ENCODE results near the gene SLC35F5.

SLC35F5 gene

GRCh38 chr2:113686537-113686936 is 69.9 kb downstream of the SLC35F5 start:
- Histone ChIP-seq H3K36me3 (ENCODE audit: control insufficient read depth in 1 of 2, insufficient read depth in 2 of 2, low read depth in 1 of 2, low read length in 2 of 2) (no peaks in the 10 kb centered on the region), H3K23ac (ENCODE audit: low read length in 2 of 2) (no peak overlapping the region), H3K4me3 (ENCODE audit: insufficient read depth in 1 of 2, low read depth in 1 of 2, low read length in 2 of 2) (no peak overlapping the region), H3K4ac (ENCODE audit: low read depth in 1 of 2, low read length in 2 of 2) (no peak overlapping the region), H2AK5ac (ENCODE audit: low read length, severe bottlenecking) (no peak overlapping the region), H3K4me2 (ENCODE audit: low read length, poor library complexity, severe bottlenecking) (no peak overlapping the region), H3K4me1 (ENCODE audit: control insufficient read depth, insufficient read depth, low read depth, low read length) (no peaks in the 10 kb centered on the region), H3K27me3 (ENCODE audit: control insufficient read depth in 1 of 2, insufficient read depth in 1 of 2, low read length in 2 of 2) (no peaks in the 10 kb centered on the region), H2BK15ac (ENCODE audit: low read depth, poor library complexity, severe bottlenecking) (no peak overlapping the region), H3K9me3 (ENCODE audit: control insufficient read depth, low read length) (no peaks in the 10 kb centered on the region), H3K27ac (ENCODE audit: low read length, poor library complexity, severe bottlenecking) (no peak overlapping the region), H2BK12ac (ENCODE audit: low read length in 2 of 2) (no peak overlapping the region), H4K8ac (ENCODE audit: low read length) (no peak overlapping the region), H3K79me1 (replicated peaks; ENCODE audit: low read length, poor library complexity, severe bottlenecking) (no peaks in the 10 kb centered on the region), H2BK5ac (ENCODE audit: low read depth, low read length, poor library complexity, severe bottlenecking) (no peak overlapping the region), H3K14ac (ENCODE audit: low read length in 2 of 2) (no peak overlapping the region), H2AFZ (ENCODE audit: low read depth, low read length) (no peak overlapping the region), H4K91ac (ENCODE audit: low read length) (no peak overlapping the region), H2BK120ac (ENCODE audit: low read depth, low read length) (no peak overlapping the region), H3K9ac (ENCODE audit: low read length) (no peak overlapping the region), H3K18ac (ENCODE audit: low read depth in 1 of 2, low read length in 2 of 2) (no peak overlapping the region)
- no CpG with 5 or more reads among the region's 2 CpGs for WGBS
- no peak for DNase-seq

DNA sequence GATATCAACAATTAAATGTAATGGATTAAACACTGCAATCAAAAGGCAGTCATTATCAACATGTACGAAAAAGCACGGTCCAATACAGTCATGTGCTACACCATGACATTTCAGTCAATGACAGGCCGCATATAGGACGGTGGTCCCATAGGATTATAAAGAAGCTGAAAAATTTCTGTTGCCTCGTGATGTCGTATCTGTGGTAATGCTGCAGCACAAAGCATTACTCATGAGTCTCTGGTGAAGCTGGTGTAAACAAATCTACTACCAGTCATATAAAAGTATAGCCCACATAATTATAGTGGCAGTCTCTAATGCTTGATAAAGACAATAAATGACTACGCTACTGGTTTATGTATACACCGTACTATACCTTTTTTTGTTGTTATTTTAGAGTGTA is 71.0 kb downstream of the SLC35F5 start:
- H2AK5ac ChIP-seq (ENCODE audit: low read length, severe bottlenecking), result no peak overlapping the region
- no peaks in the 10 kb centered on the region for H3K79me1 ChIP-seq (replicated peaks; ENCODE audit: low read length, poor library complexity, severe bottlenecking)
- H4K8ac ChIP-seq (ENCODE audit: low read length), result no peak overlapping the region
- H3K27ac ChIP-seq (ENCODE audit: low read length, poor library complexity, severe bottlenecking), result no peak overlapping the region
- no peaks in the 10 kb centered on the region for H3K36me3 ChIP-seq (ENCODE audit: control insufficient read depth in 1 of 2, insufficient read depth in 2 of 2, low read depth in 1 of 2, low read length in 2 of 2)
- no peak overlapping the region for H3K4me2 ChIP-seq (ENCODE audit: low read length, poor library complexity, severe bottlenecking)
- no peak overlapping the region for H3K14ac ChIP-seq (ENCODE audit: low read length in 2 of 2)
- H3K27me3 ChIP-seq (ENCODE audit: control insufficient read depth in 1 of 2, insufficient read depth in 1 of 2, low read length in 2 of 2), result no peaks in the 10 kb centered on the region
- peak; percentile 61 for DNase-seq
- H3K18ac ChIP-seq (ENCODE audit: low read depth in 1 of 2, low read length in 2 of 2), result no peak overlapping the region
- no peak overlapping the region for H3K9ac ChIP-seq (ENCODE audit: low read length)
- no peak overlapping the region for H3K23ac ChIP-seq (ENCODE audit: low read length in 2 of 2)
- H2BK12ac ChIP-seq (ENCODE audit: low read length in 2 of 2), result no peak overlapping the region
- no peak overlapping the region for H3K4ac ChIP-seq (ENCODE audit: low read depth in 1 of 2, low read length in 2 of 2)
- H2AFZ ChIP-seq (ENCODE audit: low read depth, low read length), result no peak overlapping the region
- H3K4me3 ChIP-seq (ENCODE audit: insufficient read depth in 1 of 2, low read depth in 1 of 2, low read length in 2 of 2), result no peak overlapping the region
- H2BK5ac ChIP-seq (ENCODE audit: low read depth, low read length, poor library complexity, severe bottlenecking), result no peak overlapping the region
- no peaks in the 10 kb centered on the region for H3K9me3 ChIP-seq (ENCODE audit: control insufficient read depth, low read length)
- no peak overlapping the region for H4K91ac ChIP-seq (ENCODE audit: low read length)
- no peaks in the 10 kb centered on the region for H3K4me1 ChIP-seq (ENCODE audit: control insufficient read depth, insufficient read depth, low read depth, low read length)
- no peak overlapping the region for H2BK15ac ChIP-seq (ENCODE audit: low read depth, poor library complexity, severe bottlenecking)
- no peak overlapping the region for H2BK120ac ChIP-seq (ENCODE audit: low read depth, low read length)
- WGBS, result 72% methylated on average over 4 of the region's 8 CpGs

DNA sequence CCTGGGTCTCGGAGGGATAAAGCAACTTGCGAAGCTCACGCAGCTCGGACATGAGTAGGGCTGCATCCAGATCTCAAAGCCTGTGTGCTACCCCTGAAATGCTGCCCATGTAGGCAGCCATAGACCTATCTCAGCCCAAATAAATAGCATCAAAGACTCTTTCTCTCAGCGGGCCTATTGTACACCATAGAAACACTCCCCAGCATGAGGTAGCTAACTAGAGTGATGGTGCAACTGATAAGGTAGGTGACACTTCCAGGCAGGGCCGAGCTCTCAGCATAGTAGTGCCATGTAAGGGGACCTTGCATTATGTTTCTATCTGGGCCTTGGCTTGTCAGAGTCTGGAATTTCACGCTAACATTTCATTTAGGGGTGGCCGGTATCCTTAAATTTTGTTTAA is 77.0 kb downstream of the SLC35F5 start:
- Histone ChIP-seq H3K4ac (ENCODE audit: low read depth in 1 of 2, low read length in 2 of 2) (no peak overlapping the region), H2AK5ac (ENCODE audit: low read length, severe bottlenecking) (no peak overlapping the region), H3K9me3 (ENCODE audit: control insufficient read depth, low read length) (no peaks in the 10 kb centered on the region), H3K27ac (ENCODE audit: low read length, poor library complexity, severe bottlenecking) (no peak overlapping the region), H2BK15ac (ENCODE audit: low read depth, poor library complexity, severe bottlenecking) (no peak overlapping the region), H3K4me2 (ENCODE audit: low read length, poor library complexity, severe bottlenecking) (no peak overlapping the region), H3K14ac (ENCODE audit: low read length in 2 of 2) (no peak overlapping the region), H3K18ac (ENCODE audit: low read depth in 1 of 2, low read length in 2 of 2) (no peak overlapping the region), H2BK5ac (ENCODE audit: low read depth, low read length, poor library complexity, severe bottlenecking) (no peak overlapping the region), H4K91ac (ENCODE audit: low read length) (no peak overlapping the region), H3K9ac (ENCODE audit: low read length) (no peak overlapping the region), H3K23ac (ENCODE audit: low read length in 2 of 2) (no peak overlapping the region), H3K4me3 (ENCODE audit: insufficient read depth in 1 of 2, low read depth in 1 of 2, low read length in 2 of 2) (no peak overlapping the region), H2BK12ac (ENCODE audit: low read length in 2 of 2) (no peak overlapping the region), H2BK120ac (ENCODE audit: low read depth, low read length) (no peak overlapping the region), H2AFZ (ENCODE audit: low read depth, low read length) (no peak overlapping the region), H3K79me1 (replicated peaks; ENCODE audit: low read length, poor library complexity, severe bottlenecking) (no peaks in the 10 kb centered on the region), H3K4me1 (ENCODE audit: control insufficient read depth, insufficient read depth, low read depth, low read length) (no peaks in the 10 kb centered on the region), H3K36me3 (ENCODE audit: control insufficient read depth in 1 of 2, insufficient read depth in 2 of 2, low read depth in 1 of 2, low read length in 2 of 2) (no peaks in the 10 kb centered on the region), H3K27me3 (ENCODE audit: control insufficient read depth in 1 of 2, insufficient read depth in 1 of 2, low read length in 2 of 2) (peaks cover 7 to 10% of the 10 kb centered on the region in 2 experiments), H4K8ac (ENCODE audit: low read length) (no peak overlapping the region)
- no peak for DNase-seq
- 76% methylated on average over 6 of the region's 8 CpGs for WGBS

GRCh38 chr2:113677330-113677729 is 79.1 kb downstream of the SLC35F5 start:
- Histone ChIP-seq H2BK15ac (ENCODE audit: low read depth, poor library complexity, severe bottlenecking) (no peak overlapping the region), H3K4ac (ENCODE audit: low read depth in 1 of 2, low read length in 2 of 2) (no peak overlapping the region), H2BK5ac (ENCODE audit: low read depth, low read length, poor library complexity, severe bottlenecking) (no peak overlapping the region), H4K91ac (ENCODE audit: low read length) (no peak overlapping the region), H3K23ac (ENCODE audit: low read length in 2 of 2) (no peak overlapping the region), H4K8ac (ENCODE audit: low read length) (no peak overlapping the region), H3K9me3 (ENCODE audit: control insufficient read depth, low read length) (no peaks in the 10 kb centered on the region), H3K4me2 (ENCODE audit: low read length, poor library complexity, severe bottlenecking) (no peak overlapping the region), H2AFZ (ENCODE audit: low read depth, low read length) (no peak overlapping the region), H2BK12ac (ENCODE audit: low read length in 2 of 2) (no peak overlapping the region), H3K4me1 (ENCODE audit: control insufficient read depth, insufficient read depth, low read depth, low read length) (no peaks in the 10 kb centered on the region), H2BK120ac (ENCODE audit: low read depth, low read length) (no peak overlapping the region), H3K79me1 (replicated peaks; ENCODE audit: low read length, poor library complexity, severe bottlenecking) (no peaks in the 10 kb centered on the region), H2AK5ac (ENCODE audit: low read length, severe bottlenecking) (no peak overlapping the region), H3K18ac (ENCODE audit: low read depth in 1 of 2, low read length in 2 of 2) (no peak overlapping the region), H3K9ac (ENCODE audit: low read length) (no peak overlapping the region), H3K14ac (ENCODE audit: low read length in 2 of 2) (no peak overlapping the region), H3K36me3 (ENCODE audit: control insufficient read depth in 1 of 2, insufficient read depth in 2 of 2, low read depth in 1 of 2, low read length in 2 of 2) (no peaks in the 10 kb centered on the region), H3K27me3 (ENCODE audit: control insufficient read depth in 1 of 2, insufficient read depth in 1 of 2, low read length in 2 of 2) (peaks cover 10% of the 10 kb centered on the region in 2 experiments), H3K4me3 (ENCODE audit: insufficient read depth in 1 of 2, low read depth in 1 of 2, low read length in 2 of 2) (no peak overlapping the region), H3K27ac (ENCODE audit: low read length, poor library complexity, severe bottlenecking) (no peak overlapping the region)
- no peak for DNase-seq
- whole genome bisulfite sequencing, result 89% methylated on average over 2 of the region's 2 CpGs

Measured in mesenchymal stem cell (in vitro differentiated cells and primary cell).